Upper lobe of right lung (tissue), 1 donor: Measurements from ENCODE around the gene FCGR3B. TPM values are rescaled to one million over a fixed set of nuclear protein-coding genes. Genes with fewer than 3 reads are reported as not detected.
"Not testable (repeated sequence)": the region's sequence is repeated elsewhere in the genome, so short reads cannot be mapped to it uniquely, and the experiment has no call there.

Source experiments
- ATAC-seq: fragments of 200-7000 bp; cut with Tn5 transposase; one replicate; pipeline ENCODE4 v1.9.1; 2020; ENCODE audit warnings: mild to moderate bottlenecking, moderate library complexity
- DNase-seq: peaks from one replicate; pipeline ENCODE4 v3.0.0-alpha.2; 2020
- H3K27ac ChIP-seq: fragments of 200-600 bp; one replicate; pipeline ENCODE4 v1.8.0; 2022
- H3K27me3 ChIP-seq: fragments of 200-600 bp; one replicate; pipeline ENCODE4 v1.8.0; 2022; ENCODE audit warnings: mild to moderate bottlenecking
- H3K36me3 ChIP-seq: fragments of 200-600 bp; one replicate; pipeline ENCODE4 v1.8.0; 2022
- H3K4me1 ChIP-seq: fragments of 200-600 bp; one replicate; pipeline ENCODE4 v1.8.0; 2022
- H3K4me3 ChIP-seq: fragments of 200-600 bp; one replicate; pipeline ENCODE4 v1.8.0; 2022; ENCODE audit warnings: mild to moderate bottlenecking
- H3K9me3 ChIP-seq: fragments of 200-600 bp; one replicate; pipeline ENCODE4 v1.8.0; 2022
- intact Hi-C: fragments of 100-400 bp; cut with DNase I; formaldehyde crosslinking; loops from one replicate; pipeline ENCODE4 v1.11.0; 2022
- total RNA-seq: library from RNA; stranded (reverse); fragmentation: NEBNext Ultra II Directional; extraction: Animal tissue kit (Norgen Biotek cat#: 25700); gene quantifications from one replicate; pipeline ENCODE4 v1.2.1, GENCODE V29; 2021
- TF ChIP-seq, protein P1 (sequence below): fragments of 200-600 bp; IDR thresholded peaks from one replicate; pipeline ENCODE4 v1.8.0; 2022; ENCODE audit warnings: antibody characterized with exemption
- donor health status: DM: no; HTN: yes; CAD: no; lungs with severe emphysema.

The FCGR3B gene
- total RNA-seq, 1 donor from 2014 or later: 18.9 TPM

DNA sequence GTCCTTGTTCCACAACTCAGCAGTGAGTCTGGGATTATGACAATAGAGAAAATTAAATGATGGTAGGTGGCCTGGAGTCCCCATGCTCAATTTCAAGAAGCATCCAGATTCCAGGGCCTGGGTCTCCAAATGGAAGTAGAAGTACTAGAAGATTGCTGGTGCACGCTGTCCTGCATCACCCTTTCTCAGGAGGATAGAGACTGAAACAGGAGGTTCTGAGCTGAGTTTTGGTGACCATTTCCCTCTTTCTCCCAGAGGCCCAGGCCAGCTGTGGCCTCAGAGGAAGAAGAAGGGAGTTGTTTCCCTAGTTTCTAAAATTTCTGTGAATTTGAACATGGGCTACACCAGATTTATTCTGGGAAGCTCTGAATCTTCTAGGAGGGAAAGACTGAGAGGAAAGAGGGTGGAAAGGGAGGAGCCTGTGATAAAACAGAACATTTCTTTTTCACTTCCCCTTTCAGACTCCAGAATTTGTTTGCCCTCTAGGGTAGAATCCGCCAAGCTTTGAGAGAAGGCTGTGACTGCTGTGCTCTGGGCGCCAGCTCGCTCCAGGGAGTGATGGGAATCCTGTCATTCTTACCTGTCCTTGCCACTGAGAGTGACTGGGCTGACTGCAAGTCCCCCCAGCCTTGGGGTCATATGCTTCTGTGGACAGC, 31.8 kb upstream of the FCGR3B start, which contains the start of gene FCGR2B:
Gene FCGR2B (plus strand): TSS at position 460 of the 656 bp plus-strand sequence. CDS start 99 bp downstream, at position 559.
- intact Hi-C loops, H3K27ac ChIP-seq, DNase-seq, H3K9me3 ChIP-seq, H3K27me3 ChIP-seq, H3K4me3 ChIP-seq, H3K36me3 ChIP-seq, H3K4me1 ChIP-seq: not testable (repeated sequence)
- ATAC-seq: peak; percentile 71

DNA sequence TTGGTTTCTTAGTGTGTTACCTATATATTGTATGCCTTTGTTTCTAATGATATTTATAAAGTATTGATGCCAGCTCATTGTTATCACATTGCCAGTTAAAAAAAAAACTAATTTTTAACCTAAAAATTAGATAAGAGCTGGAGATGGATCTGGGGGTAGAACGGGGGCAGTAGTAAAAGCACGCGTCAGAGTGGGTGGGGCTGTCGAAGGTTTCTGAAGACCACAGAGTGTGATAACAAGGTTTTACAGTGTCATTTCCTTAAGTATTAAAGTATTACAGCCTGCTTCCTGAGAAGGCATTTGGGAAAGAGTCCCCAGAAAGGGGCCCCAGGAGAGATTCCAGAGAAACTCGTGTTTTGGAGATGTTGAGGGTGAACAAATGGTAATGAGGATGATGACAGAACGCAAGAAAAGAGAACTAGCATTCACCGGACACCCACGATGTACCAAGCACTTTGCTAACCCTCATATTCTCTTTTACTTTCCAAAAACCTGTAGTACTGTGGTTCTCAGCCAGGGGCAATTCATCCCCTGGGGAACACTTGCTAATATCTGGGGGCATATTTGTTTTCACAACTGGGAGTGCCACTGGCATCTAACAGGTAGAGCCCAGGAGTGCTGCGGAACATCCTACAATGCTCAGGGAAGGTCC, 30.8 kb upstream of the FCGR3B start:
- DNase-seq, H3K27me3 ChIP-seq, H3K36me3 ChIP-seq, H3K27ac ChIP-seq, intact Hi-C loops, H3K4me1 ChIP-seq, H3K4me3 ChIP-seq, H3K9me3 ChIP-seq: not testable (repeated sequence)
- peak; percentile 75 for ATAC-seq

DNA sequence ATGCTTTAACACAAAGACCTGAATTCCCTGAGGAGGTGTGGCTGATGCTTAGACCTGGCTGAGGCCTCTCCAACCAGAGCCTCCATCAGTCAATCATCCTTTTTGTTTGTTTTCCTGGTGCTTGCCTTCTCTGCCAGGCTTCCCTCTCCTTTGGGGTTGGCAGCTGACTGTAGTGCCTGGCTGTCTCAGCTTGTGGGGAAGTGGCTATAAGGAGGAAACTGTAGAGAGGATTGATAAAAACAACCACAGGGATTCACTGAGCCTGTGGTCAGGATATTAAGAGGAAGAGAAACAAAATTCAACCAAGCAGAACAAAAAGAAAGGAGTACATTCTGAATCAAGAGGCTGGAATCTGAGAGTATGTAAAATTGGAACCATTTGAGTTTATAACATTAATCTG, 27.5 kb upstream of the FCGR3B start:
- peak; percentile 88 for ATAC-seq
- intact Hi-C loops, DNase-seq, H3K9me3 ChIP-seq, H3K4me3 ChIP-seq, H3K27me3 ChIP-seq, H3K27ac ChIP-seq, H3K4me1 ChIP-seq, H3K36me3 ChIP-seq: not testable (repeated sequence)

DNA sequence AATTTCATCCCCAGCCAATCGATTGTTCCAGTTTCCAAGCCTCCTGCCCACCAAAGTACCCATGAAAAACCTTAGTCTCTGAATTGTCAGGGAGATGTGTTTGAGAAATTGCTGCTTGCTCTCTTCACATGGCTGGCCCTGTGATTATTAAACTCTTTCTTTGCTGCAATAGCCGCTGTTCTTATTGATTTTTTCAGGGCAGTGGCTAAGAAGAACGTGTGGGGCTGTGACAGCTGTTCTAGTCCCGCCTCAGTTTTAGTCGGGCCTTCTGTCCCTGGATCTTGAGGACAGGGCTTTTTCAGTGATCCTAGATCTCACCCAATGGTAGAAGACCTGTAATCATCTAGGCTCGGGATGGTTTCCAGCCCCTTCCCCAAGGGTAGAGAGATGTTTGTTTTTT, 23.0 kb upstream of the FCGR3B start:
- DNase-seq, H3K27ac ChIP-seq, H3K9me3 ChIP-seq, H3K4me3 ChIP-seq, H3K27me3 ChIP-seq, ATAC-seq, intact Hi-C loops, H3K36me3 ChIP-seq, H3K4me1 ChIP-seq: not testable (repeated sequence)

DNA sequence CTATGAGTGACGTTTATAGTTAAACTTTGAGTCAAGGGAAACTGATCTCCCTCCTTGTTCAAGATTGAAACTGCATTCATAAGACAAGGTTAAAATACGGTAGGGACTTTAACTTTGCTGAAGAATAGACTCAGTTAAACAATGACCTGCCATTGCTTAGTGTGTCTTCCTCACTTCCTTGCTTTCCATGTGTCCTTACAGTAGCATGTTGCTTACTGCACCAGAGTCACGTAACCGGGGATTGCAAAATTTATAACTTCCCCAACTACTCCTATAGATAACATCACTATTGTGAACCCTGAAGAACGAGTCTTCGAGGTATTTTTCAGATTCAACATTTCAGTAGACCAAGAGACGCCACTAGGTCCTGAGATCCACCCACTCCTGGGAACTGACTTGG, 22.6 kb upstream of the FCGR3B start:
- H3K4me1 ChIP-seq, DNase-seq, intact Hi-C loops, H3K4me3 ChIP-seq, H3K27ac ChIP-seq, H3K9me3 ChIP-seq, H3K27me3 ChIP-seq, H3K36me3 ChIP-seq: not testable (repeated sequence)
- peak; percentile 86 for ATAC-seq

DNA sequence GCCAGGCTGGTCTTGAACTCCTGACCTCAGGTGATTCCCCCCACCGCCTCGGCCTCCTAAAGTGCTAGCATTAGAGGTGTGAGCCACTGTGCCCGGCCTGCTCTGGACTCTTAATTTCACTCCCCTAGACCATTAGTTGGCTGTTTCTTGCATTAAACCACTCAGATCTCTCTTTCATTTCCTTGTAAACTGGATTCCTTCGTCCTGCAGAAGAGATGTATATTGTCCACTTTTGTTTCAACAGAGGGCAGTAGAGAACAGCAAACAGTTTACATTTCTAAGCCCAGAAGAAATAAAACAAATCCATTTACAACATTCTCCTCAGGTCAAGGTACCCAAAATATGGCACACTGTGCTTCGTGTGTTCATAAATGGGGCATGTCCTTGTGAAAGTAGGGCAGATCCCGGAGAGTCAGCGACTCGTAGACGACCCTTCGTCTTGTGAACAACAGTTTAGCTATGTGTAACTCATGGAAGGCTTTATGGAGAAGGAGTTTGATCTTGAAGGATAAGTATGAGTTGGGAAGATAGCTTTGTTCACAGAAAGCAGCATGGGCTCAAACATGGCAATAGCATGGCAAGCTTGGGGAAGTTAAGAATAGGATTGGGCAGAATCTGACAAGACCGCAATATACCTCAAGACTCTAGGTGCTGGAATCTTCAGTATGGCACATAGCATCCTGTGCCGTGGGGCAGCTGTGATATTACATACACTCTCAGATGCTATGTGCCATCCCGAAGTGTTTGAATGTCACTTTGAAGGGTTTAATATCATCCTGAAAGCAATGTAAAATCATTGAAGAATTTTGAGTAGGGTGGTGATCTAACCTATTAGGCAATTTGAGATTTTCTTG, 16.8 kb upstream of the FCGR3B start:
- H3K9me3 ChIP-seq, H3K36me3 ChIP-seq, H3K4me1 ChIP-seq, H3K27ac ChIP-seq, H3K4me3 ChIP-seq, H3K27me3 ChIP-seq, DNase-seq, intact Hi-C loops: not testable (repeated sequence)
- TF ChIP-seq, protein P1, sequence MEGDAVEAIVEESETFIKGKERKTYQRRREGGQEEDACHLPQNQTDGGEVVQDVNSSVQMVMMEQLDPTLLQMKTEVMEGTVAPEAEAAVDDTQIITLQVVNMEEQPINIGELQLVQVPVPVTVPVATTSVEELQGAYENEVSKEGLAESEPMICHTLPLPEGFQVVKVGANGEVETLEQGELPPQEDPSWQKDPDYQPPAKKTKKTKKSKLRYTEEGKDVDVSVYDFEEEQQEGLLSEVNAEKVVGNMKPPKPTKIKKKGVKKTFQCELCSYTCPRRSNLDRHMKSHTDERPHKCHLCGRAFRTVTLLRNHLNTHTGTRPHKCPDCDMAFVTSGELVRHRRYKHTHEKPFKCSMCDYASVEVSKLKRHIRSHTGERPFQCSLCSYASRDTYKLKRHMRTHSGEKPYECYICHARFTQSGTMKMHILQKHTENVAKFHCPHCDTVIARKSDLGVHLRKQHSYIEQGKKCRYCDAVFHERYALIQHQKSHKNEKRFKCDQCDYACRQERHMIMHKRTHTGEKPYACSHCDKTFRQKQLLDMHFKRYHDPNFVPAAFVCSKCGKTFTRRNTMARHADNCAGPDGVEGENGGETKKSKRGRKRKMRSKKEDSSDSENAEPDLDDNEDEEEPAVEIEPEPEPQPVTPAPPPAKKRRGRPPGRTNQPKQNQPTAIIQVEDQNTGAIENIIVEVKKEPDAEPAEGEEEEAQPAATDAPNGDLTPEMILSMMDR: peak; percentile 45
- ATAC-seq: peak; percentile 70

DNA sequence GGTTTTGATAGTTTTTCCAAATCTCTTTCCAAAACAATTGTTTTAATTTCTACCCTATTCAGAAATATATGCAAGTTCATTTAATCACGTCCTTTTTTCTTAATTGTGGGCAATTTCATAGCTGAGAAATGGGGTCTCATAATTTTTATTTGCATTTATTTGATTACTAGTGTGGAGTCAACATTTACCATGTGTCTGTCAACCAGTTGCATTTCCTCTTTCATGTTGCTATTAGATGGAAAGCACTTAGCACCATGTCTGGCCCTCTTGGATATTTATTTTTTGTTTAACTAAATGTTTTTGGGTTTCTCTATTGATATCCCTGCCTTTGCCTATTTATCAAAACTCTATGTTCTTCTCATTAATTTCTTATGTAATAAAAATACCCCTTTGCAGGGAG, 13.9 kb upstream of the FCGR3B start:
- H3K27me3 ChIP-seq, H3K36me3 ChIP-seq, H3K4me3 ChIP-seq, H3K9me3 ChIP-seq, intact Hi-C loops, DNase-seq, H3K4me1 ChIP-seq, H3K27ac ChIP-seq, ATAC-seq: not testable (repeated sequence)

DNA sequence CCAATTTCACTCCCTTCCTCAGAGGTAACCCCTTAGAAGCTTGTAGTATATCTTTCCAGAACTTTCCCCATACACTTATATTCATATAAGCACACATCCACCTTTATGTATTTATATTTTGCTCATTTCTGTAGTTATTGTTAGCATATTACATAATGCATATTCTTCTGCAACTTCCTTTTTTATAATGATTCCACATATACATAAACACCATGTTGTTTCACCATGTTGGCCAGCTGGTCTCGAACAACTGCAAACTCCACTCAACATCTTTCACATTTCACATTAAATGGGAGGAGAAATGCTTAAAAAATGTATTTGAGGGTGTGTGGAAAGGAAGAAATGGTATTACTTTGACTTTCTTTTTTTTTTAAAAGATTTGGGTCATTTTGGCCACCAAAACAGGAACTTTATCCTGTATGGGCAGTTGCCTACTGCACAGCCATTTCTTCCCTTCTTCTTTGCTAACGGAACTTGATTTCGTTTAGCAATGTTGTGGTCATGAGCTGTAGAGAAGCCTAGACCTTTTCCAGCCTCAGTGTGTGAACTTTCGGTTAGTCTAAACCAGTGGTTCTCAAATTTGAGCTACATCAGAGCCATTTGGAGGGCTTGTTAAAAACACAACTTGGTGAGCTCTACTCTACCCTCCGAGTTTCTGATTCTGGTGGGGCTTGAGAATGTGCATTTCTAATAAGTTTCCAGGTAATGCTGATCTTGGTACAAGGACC, 12.7 kb upstream of the FCGR3B start:
- H3K4me1 ChIP-seq, H3K9me3 ChIP-seq, H3K27ac ChIP-seq, DNase-seq, H3K27me3 ChIP-seq, H3K4me3 ChIP-seq, intact Hi-C loops, H3K36me3 ChIP-seq: not testable (repeated sequence)
- peak; percentile 86 for ATAC-seq

DNA sequence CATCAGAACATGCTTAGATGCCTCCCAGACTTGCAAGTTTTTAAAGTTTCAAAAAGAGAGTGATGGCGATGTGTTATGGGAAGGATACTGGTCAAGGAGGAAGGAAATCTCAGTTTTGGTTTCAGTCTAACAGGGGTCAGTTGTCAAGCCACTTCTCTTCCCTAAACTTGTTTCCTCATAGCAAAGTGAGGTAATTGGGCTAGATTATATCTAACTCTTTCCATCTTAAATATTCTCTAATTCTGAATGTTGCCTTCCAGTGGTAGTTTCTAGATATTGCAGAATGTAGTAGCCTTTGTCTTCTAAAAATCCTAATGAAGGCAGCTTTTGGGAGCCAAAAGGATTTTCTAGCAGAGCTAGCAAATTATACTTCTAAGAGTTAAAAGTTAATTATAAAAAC, 11.7 kb upstream of the FCGR3B start:
- TF ChIP-seq, protein P1: peak; percentile 24
- H3K4me3 ChIP-seq, H3K27me3 ChIP-seq, intact Hi-C loops, H3K27ac ChIP-seq, H3K36me3 ChIP-seq, H3K4me1 ChIP-seq, H3K9me3 ChIP-seq, DNase-seq: not testable (repeated sequence)
- peak; percentile 76 for ATAC-seq

DNA sequence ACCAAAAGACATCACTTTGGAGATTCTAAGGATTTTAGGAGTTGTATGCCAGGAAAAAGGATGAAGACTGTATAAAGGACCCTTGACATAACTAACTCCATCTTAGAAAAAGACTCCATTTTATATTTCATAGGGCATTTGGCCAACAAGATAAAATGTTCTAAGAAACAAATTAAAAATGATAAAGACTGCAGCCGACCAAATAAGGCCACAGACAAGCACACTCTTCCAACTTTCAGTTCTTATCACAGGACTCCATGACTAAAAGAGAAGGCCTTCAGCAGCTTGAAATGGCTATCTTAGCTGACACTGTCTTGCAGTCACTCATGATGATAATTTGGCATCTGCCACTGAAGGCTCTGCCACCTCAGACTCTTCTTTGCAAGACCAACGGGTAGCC, 8.2 kb upstream of the FCGR3B start:
- H3K27ac ChIP-seq, H3K9me3 ChIP-seq, H3K36me3 ChIP-seq, ATAC-seq, H3K27me3 ChIP-seq, H3K4me1 ChIP-seq, intact Hi-C loops, DNase-seq, H3K4me3 ChIP-seq: not testable (repeated sequence)

DNA sequence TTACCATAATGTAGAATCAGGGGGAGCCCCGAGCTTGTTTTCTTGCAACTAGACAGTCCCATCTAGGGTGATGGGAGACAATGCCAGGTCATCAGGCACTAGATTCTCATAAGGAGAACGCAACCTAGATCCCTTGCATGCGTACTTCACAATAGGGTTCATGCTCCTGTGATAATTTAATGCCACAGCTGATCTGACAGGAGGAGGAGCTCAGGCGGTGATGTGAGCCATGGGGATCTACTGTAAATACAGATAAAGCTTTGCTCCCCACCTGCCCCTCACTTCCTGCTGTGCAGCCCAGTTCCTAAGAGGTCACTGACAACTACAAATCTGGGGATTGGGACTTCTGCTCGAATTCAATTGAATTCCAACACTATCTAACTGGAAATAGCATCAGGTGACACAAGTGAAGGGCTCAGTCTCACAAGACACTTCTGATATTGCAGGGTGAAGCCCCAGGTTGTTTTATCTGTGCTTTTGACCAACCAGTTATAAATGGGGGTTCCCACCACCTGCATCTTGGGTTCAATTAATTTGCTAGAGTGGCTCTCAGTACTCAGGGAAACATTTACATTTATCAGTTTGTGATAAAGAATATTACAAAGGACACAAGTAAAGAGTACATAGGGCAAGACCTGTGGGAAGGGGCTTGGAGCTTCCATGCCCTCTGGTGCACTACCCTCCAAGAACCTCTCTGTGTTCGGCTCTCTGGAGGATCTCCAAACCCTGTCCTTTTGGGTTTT, 7.4 kb upstream of the FCGR3B start:
- intact Hi-C loops, H3K36me3 ChIP-seq, H3K27ac ChIP-seq, DNase-seq, H3K27me3 ChIP-seq, H3K9me3 ChIP-seq, ATAC-seq, H3K4me1 ChIP-seq, H3K4me3 ChIP-seq: not testable (repeated sequence)
